HG02763 (cell line): ENCODE data around the gene FAM234A.
"Not testable (repeated sequence)": the region's sequence is repeated elsewhere in the genome, so short reads cannot be mapped to it uniquely, and the experiment has no call there.

Experiments used
- ATAC-seq: cut with Tn5 transposase; IDR thresholded peaks from one replicate; pipeline ENCODE4 v1.9.1; 2021; ENCODE audit warnings: mild to moderate bottlenecking, moderate library complexity; ENCODE audit not compliant: unreplicated experiment

Gene FAM234A

DNA sequence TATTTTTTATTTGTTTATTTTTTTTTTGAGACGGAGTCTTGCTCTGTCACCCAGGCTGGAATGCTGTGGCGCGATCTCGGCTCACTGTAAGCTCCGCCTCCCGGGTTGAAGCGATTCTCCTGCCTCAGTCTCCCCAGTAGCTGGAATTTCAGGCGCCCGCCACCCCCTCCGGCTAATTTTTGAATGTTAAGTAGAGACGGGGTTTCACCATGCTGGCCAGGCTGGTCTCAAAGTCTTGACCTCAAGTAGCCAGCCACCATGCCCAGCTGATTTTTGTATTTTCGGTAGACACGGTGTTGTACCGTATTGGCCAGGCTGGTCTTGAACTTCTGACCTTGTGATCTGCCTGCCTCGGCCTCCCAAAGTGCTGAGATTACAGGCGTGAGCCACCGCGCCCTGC lies 4.3 kb upstream of the FAM234A start:
- ATAC-seq: not testable (repeated sequence)

DNA sequence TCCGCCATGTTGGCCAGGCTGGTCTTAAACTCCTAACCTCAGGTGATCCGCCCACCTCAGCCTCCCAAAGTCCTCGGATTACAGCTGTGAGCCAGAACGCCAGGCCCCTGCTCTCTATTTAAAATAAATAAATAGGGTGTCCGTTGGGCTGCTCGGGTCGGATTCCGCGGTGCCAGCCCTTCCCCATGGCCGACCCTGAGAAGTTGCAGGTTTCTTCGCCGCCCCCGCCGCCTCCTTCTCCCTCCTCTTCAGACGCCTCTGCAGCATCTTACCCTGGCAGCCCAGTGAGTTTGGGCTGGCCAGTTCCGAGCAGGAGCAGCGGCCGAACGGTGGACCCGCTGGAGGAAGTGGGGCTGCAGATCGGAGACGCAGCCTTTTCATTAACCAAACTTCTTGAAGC lies 3.7 kb upstream of the FAM234A start:
- ATAC-seq: no peak

DNA sequence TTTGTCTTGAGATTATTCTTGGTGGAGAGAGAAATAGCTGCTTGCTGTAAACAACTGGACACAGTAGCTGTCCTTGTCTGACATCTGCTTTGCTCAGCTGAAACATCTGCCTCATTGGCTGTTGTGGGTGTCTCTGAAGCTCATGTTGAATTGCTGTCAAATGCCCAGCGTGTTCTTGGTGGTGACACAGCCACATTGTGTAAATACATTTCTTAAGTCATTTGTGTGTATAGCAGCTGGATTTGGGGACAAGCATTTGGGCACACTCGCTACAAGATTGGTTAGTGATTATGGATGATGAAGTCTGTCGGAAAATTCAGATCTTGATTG lies 5.3 kb downstream of the FAM234A start:
- no peak for ATAC-seq

DNA sequence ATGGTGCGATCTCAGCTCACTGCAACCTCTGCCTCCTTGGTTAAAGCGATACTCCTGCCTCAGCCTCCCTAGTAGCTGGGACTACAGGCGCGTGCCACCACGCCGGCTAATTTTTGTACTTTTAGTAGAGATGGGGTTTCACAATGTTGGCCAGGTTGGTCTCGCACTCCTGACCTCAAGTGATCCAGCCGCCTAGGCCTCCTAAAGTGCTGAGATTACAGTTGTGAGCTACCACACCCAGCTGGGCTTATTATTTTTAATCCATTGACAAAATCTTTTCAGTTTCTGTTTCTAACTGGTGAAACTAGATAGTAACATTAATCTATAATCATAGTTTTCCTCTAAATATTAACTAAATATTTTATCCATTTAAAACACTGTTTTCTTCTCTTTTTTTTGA lies 5.9 kb downstream of the FAM234A start:
- ATAC-seq: no peak

DNA sequence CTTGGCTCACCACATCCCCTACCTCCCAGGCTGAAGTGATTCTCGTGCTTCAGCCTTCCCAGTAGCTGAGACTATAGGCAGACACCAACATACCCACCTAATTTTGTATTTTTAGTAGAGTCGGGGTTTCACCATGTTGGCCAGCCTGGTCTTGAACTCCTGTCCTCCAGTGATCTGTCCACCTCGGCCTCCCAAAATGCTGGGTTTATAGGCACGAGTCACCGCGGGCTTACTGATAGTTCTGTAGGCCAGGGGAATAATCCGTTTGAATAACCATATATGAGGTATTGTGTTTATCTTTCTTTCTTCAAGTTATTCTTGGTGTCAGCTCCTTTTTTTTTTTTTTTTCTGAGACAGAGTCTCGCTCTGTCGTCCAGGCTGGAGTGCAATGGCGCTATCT lies 7.7 kb downstream of the FAM234A start:
- ATAC-seq: no peak

DNA sequence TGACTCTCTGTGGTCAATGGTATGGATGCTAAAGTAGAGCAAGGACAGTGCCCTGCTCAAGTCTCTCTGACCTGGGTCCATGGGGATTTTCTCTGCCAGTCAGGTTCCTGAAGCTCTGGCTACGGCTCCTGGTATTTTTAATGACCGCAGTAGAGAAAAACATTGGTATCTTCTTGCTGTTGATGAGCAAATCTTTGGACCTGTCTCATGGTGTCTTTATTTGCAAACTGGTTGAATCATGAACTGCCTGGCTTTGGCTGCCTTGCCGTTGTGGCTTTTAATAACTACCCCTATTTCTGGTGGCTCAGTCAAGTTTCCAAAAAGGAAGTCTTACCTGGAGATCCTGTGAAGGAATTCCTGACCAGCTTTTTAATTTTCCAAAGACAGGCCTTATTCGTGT lies 8.7 kb downstream of the FAM234A start:
- no peak for ATAC-seq

DNA sequence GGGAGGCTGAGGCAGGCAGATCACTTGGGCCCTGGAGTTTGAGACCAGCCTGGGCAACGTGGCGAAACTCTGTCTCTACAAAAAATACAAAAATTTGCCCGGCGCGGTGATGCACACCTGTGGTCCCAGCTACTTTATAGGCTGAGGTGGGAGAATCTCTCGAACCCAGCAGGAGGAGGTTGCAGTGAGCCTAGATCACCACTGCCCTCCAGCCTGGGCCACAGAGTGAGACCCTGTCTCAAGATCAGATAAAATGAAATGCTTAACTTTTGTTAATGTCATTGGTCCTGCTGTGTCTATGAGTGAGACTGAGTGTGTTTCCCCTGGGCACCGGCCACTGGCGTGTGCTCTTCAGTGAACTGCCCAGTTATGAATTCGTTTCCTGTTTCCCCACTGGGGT lies 10.5 kb downstream of the FAM234A start:
- ATAC-seq: no peak

DNA sequence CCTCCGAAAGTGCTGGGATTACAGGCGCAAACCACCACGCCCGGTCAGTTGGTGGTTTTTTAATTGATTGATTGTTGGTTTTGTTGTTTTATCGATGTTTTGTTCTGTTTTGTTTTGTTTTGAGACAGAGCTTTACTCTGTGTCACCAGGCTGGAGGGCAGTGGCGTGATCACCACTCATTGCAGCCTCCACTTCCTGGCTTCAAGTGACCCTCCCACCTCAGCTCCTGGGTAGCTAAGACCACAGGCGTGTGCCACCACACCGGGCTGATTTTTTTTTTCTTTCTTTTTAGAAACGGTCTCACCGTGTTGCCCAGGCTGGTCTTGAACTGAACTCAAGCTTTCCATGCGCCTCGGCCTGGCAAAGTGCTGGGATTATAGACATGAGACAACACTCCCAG lies 12.4 kb downstream of the FAM234A start:
- no peak for ATAC-seq

DNA sequence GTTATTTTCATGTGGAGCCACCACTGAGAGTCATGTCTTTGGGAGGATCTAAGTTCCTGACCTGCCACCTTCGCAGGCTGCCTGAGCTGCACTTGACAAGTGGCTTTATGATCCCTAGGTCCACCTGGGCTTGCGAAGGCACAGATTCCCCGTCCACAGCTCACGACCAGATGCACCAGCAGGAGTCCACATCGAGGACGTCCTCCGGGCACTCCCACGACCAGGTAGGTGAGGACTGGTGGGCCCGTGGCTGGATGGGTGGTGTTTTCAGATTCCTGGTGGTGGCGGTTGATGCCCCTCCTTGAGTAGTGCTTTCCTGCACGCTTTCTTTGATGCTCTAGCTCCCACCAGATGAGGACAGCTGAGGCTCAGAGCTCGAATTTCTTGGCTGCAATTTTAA lies 14.8 kb downstream of the FAM234A start:
- no peak for ATAC-seq

DNA sequence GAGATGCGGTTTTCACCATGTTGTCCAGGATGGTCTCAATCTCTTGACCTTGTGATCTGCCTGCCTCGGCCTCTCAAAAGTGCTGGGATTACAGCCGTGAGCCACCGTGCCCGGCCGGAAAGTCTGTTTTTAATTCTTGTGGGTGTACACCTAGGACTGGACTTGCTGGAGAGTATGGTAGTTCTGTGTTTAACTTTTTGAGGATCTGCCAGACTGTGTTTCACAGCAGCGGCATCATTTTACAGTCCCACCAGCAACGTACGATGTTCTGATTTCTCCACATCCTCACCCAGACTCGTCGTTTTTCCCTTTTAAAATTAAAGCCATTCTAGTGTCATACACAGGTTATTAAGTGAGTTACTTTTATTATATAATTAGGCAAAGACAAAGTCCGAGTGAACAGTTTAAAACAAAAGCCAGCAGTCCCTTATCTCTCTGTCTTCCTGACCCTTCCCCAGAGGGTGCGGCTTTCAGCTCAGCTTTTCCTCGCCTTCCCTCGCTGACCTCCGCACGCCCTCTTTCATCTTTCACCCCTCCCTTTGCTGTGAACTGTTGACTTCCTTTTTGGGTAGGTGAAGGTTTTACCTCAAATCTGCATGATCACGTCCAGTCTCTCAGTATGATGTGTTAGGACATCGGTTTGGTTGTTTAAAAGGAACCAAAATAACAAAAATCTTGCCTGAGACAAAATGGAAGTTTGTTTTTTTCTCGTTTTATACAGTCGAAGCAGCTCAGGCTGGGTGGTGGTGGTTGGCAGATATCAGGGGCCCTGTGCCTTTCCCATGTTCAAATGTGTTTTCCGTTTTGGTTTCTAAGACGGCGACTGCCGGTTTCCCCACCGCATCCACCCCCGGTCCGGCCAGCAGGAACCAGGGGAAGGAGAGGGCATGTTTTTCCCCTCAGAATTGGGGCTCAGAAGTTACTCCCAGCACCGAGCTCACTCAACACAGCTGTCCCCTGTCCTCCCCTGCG lies 18.0 kb downstream of the FAM234A start:
- no peak for ATAC-seq

DNA sequence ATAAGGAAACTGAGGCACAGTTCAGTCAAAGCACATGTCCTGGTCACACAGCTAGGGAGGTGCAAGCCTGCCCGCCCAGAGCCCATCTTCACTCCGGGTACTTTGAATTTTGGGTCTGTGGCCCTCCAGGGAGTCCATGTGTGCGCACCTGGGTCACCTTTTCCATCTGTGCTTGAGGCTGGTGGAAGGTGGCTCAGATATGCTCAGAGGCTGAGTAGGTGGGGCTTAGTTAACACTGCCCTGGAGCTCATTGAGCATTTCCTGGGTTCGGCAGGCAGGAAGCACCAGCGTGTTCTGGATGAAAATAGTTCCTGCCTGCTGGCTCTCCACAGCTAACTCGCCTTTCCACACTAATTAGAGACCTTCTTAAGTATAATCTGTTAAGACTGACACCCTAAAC lies 19.2 kb downstream of the FAM234A start:
- ATAC-seq: no peak

DNA sequence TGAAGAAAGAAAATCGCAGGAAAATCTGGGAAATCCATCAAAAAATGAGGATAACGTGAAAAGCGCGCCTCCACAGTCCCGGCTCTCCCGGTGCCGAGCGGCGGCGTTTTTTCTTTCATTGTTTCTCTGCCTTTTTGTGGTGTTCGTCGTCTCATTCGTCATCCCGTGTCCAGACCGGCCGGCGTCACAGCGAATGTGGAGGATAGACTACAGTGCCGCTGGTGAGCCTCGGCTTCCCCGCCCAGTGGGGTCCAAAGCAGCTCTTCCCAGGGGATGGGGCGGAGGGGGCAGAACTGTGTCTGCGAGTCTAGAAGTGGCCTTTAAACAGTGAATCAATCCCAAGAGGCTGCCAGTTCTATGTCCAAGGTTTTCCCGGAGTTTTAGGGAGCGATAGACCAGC lies 19.8 kb downstream of the FAM234A start:
- no peak for ATAC-seq

DNA sequence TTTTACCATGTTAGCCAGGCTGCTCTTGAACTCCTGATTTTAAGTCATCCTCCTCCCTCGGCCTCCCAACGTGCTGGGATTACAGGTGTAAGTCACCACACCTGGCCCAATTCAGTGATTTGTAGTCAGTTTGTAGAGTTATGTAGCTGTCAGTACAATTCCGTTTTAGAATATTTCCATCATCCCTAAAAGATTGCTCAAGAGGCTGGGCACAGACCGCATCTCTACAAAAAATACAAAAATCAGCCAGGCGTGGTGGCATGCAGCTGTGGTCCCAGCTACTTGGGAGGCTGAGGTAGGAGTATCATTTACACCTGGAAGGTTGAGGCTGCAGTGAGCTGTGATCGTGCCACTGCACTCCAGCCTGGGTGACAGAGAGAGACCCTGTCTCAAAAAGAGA lies 20.6 kb downstream of the FAM234A start:
- ATAC-seq: no peak

DNA sequence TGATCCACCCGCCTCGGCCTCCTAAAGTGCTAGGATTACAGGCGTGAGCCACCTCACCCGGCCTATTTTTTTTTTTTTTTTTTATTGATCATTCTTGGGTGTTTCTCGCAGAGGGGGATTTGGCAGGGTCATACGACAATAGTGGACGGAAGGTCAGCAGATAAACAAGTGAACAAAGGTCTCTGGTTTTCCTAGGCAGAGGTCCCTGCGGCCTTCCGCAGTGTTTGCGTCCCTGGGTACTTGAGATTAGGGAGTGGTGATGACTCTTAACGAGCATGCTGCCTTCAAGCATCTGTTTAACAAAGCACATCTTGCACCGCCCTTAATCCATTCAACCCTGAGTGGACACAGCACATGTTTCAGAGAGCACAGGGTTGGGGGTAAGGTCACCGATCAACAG lies 23.5 kb downstream of the FAM234A start:
- not testable (repeated sequence) for ATAC-seq

DNA sequence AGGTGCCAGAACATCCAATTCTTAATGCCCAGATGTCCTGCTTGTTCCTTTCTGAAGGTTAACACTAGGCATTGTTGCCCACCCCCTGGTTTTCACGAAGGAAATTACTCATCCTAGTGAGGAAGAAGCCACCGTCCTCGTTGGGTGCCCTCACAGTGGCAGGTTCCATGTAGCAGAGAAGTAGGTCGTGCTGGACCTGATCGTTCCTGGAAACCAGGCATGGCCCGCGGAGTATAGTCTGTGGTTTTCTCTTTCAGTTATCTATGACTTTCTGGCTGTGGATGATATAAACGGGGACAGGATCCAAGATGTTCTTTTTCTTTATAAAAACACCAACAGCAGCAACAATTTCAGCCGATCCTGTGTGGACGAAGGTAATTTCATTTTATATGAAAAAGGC lies 24.6 kb downstream of the FAM234A start:
- no peak for ATAC-seq

DNA sequence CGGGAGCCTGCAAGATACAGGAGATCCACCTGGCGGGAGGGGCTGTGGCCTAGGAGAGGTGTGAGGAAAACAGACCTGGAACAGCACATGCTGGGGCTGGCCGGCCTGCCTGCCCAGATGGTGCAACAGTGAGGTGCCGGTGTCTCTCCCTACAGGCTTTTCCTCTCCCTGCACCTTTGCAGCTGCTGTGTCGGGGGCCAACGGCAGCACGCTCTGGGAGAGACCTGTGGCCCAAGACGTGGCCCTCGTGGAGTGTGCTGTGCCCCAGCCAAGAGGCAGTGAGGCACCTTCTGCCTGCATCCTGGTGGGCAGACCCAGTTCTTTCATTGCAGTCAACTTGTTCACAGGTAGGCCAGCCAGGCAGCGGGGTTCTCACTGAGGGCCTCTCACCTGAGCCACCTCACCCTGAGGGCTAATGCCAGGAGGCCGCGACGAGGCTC lies 25.2 kb downstream of the FAM234A start:
- no peak for ATAC-seq

DNA sequence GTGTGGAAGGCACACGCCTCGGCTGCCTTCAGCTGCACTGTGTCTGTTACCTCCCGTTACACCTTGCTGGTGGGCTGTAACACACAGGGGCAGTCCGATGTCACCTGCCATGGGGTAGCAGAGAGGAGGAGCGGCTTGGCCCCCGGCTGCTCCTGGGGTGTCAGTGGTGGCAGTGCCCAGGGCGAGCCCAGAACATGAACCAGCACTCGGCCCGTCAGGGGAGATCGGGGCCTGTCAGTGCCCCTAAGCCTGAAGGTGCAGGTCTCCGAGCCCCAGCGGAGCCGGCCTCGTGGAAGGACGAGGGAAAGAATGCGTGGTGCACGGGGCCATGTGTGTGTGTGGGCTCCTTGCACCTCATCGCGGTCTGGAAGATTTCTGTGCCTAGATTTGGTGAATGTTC lies 25.7 kb downstream of the FAM234A start:
- no peak for ATAC-seq

DNA sequence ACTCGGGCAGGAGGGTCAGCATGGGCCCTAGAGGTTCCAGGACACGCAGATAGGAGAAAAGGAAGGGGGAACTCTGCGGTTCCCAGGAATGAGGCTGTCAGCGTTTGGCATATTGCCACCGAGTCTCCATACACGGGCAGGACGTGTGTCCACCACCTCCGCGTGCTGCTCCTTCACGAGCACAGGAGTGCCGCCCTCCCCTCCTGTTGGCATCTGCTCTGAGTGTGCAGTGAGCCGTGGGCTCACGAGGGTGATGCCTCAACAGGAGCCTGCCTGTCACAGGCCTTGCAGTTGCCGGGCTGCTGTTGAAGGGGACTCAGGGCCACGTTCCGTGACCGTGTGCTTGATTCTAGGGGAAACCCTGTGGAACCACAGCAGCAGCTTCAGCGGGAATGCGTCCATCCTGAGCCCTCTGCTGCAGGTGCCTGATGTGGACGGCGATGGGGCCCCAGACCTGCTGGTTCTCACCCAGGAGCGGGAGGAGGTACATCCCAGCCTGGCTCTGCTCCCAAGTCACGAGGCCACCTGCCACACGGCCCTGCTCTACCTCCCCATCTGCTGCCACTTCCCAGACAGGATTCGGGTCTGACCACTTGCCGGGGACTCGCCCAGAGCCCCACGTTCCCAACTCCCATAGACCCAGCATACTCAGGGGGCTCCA lies 26.5 kb downstream of the FAM234A start:
- no peak for ATAC-seq

DNA sequence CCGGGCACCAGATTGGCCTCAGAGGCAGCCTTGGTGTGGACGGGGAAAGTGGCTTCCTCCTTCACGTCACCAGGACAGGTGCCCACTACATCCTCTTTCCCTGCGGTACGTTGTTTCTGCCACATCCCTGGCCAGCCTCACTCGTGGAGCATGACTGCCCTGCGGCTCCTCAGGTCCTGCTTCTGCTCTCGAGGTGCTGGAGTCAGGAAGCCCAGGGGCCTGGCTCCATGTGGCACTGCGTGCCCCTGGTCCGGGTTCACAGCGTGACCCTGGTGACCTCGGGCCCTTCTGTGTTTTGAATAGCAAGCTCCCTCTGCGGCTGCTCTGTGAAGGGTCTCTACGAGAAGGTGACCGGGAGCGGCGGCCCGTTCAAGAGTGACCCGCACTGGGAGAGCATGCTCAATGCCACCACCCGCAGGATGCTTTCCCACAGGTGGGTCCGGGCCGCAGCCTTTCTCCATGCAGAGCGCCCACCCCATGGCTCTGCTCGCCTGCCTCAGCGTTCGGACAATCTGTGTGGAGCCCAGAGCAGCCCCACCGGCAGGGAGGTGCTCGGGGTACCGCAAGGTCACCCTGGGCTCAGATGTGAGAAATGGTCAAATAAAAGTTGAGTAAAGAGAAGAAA lies 27.6 kb downstream of the FAM234A start:
- no peak for ATAC-seq

DNA sequence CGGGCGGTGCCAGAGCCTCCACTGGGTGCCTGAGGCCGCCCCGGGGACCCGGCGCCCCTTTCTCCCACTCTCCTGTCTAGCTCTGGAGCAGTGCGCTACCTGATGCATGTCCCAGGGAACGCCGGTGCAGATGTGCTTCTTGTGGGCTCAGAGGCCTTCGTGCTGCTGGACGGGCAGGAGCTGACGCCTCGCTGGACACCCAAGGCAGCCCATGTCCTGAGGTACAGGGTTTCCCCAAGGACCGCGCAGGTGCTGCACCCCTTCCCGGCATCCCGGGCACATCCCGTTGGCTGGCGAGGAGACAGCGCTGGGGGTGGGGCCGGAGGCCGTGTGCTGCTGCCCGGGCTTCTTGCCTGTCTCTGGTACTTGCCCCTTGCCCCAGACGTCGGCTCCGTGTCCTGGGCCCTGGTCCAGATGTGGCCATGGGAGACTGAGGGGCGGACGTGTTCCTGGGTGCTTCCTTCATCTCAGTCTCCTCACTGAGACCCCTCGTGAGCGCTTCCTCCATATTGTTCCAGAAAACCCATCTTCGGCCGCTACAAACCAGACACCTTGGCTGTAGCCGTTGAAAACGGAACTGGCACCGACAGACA lies 28.7 kb downstream of the FAM234A start:
- no peak for ATAC-seq

DNA sequence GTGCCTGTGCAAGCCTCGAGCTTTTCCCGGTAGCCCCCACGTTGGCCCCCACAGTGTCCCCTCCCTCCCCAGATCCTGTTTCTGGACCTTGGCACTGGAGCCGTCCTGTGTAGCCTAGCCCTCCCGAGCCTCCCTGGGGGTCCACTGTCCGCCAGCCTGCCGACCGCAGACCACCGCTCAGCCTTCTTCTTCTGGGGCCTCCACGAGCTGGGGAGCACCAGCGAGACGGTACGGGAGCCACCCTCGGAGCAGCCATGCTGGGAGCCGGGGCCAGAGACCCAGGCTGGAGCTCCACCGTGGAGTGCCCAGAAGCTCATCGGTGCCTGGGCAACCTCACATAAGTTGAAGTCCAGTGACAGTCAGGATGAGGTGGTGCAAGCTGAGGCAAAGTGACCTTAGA lies 29.3 kb downstream of the FAM234A start:
- no peak for ATAC-seq
